Dedifferentiated amniotic fluid mesenchymal stem cell (primary cell): ENCODE results near the gene SLC8A2.

Experiments
- DNase-seq: peaks from one replicate; pipeline ENCODE4 v3.0.0-alpha.2; 2016; ENCODE audit errors: extremely low spot score

Gene SLC8A2

DNA sequence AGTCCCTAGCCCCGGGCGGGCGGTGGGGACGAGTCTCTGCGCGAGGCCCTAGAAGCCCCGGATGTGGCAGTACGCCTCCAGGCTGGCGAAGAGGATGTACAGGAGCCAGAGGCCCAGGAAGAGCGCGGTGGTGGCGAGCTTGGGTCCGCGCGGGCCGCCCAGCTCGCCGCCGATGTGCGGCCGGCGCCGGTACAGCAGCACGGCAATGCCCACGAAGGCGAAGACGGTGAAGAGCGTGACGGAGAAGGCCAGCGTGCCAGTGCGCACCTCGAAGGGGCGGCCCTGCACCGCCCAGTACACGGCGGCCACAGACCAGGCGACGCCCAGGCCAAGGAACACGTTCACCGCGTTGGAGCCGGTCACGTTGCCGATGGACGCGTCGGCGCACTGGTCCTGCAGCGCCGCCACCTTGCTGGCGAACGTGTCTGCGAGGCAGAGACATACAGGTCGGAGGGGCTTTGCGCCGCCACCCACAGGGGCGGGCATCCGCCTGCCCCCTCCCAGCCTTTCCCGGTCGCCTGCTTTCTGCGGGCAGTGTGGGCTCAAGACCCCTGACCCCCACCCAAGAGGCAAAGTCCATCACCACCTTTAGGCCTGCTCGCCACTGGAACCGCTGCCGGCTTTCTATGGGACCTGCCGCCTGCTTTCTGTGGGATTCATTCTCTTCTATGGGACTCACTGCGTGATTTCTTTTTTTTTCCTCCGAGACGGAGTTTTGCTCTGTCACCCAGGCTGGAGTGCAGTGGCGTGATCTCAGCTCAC, 41.5 kb downstream of the SLC8A2 start:
- no peak for DNase-seq

GRCh38 chr19:47429140-47429793, 42.4 kb downstream of the SLC8A2 start:
- no peak for DNase-seq

- peak; percentile 98 for DNase-seq
Observed at GRCh38 chr19:47428177-47428894, 43.4 kb downstream of the SLC8A2 start.

- DNase-seq: peak; percentile 43
Observed at GRCh38 chr19:47427241-47428176, 44.2 kb downstream of the SLC8A2 start.

- DNase-seq: no peak
Observed at GRCh38 chr19:47423203-47423882, 48.4 kb downstream of the SLC8A2 start.

DNA sequence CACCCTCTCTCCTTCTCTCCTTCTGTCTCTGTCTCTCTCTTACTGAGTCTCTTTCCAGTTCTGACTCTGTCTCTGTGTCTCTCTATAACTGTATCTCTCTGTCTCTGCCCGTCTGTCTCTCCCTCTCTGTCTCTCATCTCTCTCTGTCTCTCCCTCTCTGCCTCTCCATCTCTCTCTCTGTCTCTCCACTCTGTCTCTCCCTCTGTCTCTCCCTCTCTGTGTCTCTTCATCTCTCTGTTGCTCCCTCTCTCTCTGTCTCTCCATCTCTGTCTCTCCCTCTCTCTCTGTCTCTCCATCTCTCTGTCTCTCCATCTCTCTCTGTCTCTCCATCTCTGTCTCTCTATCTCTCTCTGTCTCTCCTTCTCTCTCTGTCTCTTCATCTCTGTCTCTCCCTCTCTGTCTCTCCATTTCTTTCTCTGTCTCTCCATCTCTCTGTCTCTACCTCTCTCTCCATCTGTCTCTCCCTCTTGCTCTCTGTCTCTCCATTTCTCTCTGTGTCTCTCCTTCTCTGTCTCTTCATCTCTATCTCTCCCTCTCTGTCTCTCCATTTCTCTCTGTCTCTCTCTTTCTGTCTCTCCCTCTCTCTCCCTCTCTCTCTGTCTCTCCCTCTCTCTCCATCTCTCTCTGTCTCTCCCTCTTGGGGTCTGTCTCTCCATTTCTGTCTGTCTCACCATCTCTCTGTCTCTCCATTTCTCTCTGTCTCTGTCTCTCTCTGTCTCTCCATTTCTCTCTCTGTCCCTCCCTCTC, 49.1 kb downstream of the SLC8A2 start:
- DNase-seq: no peak

DNA sequence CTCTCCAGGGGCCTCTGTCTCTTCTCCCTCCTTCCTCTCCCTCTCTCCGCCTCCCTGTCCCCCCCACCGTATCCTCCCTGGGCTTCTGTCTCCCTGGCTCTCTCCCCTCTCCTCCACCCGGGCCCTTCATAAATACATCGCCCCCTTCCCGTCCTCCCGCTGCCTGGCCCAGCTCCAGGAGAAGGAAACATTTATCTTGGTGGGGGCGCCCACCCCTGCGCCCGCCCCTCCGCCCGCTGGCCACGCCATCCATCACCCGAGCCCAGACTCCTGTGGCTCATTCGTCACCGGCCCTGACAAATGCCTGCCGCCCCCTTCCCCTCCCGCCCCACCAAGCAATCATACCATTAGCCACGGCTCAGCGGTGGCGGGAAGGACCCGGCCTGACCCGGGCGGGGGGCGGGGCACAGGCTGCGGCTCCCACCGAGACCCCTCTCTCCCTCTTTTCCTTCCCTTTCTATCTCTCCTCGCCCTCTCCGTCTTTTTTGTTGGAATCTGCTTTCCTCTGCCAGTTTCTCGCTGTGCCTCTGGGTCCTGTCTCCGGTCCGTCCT, 49.8 kb downstream of the SLC8A2 start:
- no peak for DNase-seq

- no peak for DNase-seq
Observed at GRCh38 chr19:47421244-47421786, 50.4 kb downstream of the SLC8A2 start.

GRCh38 chr19:47419789-47420188, 51.9 kb downstream of the SLC8A2 start:
- no peak for DNase-seq

- DNase-seq: no peak
Observed at GRCh38 chr19:47419030-47419783, 52.5 kb downstream of the SLC8A2 start, which contains the start of gene MEIS3. TSS of gene MEIS3 (minus strand) at chr19:47419527. CDS start at chr19:47419081, 446 bp downstream.

DNA sequence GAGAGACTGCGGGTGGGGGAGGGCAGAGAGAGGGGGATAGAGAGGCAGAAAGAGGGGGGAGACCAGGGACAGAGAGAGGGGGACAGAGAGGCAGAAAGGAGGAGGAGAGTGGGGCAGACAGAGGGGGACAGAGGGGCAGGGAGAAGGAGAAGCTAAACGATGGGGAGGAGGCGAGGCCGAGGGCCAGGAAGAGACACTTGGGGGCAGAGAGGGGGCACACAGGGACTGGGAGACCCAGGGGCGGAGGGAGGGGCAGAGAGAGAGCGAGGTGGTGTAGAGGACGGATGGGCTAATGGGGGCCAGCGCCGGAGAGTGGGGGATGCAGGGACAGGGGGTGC, 53.0 kb downstream of the SLC8A2 start:
- DNase-seq: no peak

- no peak for DNase-seq
Observed at GRCh38 chr19:47417746-47418691, 53.7 kb downstream of the SLC8A2 start.

- no peak for DNase-seq
Observed at GRCh38 chr19:47417107-47417745, 54.5 kb downstream of the SLC8A2 start.

DNA sequence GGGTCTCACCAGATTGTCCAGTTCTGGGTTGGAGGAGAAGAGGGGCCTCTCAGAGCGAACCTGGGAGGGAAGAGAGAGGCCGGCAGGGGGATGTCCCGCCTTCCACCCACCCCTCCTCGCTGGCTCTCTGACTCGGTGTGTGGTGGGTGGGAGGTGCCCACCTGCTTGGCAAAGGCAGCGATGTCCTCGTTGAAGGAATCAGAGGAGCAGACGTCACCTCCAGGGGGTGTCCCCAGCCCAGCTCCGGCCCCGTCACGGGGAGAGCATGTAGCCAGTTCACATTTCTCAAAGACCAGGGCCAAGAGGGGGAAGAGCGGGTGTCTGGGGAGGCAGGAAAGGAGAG, 55.1 kb downstream of the SLC8A2 start:
- no peak for DNase-seq

GRCh38 chr19:47415953-47416642, 55.6 kb downstream of the SLC8A2 start:
- DNase-seq: no peak

- no peak for DNase-seq
Observed at GRCh38 chr19:47414469-47414868, 57.2 kb downstream of the SLC8A2 start.

DNA sequence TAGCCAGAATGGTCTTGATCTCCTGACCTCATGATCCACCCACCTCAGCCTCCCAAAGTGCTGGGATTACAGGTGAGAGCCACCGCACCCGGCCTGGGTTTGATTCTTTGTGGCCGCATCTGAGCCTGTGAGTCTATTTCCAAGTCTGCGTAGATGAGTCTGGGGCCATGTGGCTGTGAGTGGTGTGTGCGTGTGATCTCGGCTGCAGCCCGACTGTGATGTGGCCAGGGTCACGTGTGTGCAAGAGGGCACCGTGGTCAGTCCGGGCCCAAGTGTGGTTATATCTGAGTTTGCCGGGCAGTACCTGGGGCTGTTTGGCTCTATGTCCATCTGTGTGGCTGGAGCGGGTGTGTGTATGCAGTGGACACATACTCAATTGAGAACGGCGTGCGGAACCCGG, 57.8 kb downstream of the SLC8A2 start:
- no peak for DNase-seq
